Mesenchymal stem cell (in vitro differentiated cells and primary cell): ENCODE data around the gene DNAJB14.

Experiments used
- DNase-seq: peaks from one replicate; pipeline ENCODE4 v3.0.0-alpha.2; 2013
- H2AFZ ChIP-seq: one replicate; pipeline ENCODE4 v1.6.1; 2013; ENCODE audit warnings: low read depth, mild to moderate bottlenecking, control low read depth, inconsistent platforms, low read length, moderate library complexity
- H2AK5ac ChIP-seq: 2 replicates; pipeline ENCODE4 v1.6.1; 2013; ENCODE audit warnings: low read length, moderate library complexity, mild to moderate bottlenecking, inconsistent platforms; ENCODE audit not compliant: severe bottlenecking
- H2BK120ac ChIP-seq: one replicate; pipeline ENCODE4 v1.6.1; 2013; ENCODE audit warnings: low read depth, mild to moderate bottlenecking, inconsistent platforms, low read length, moderate library complexity
- H2BK12ac ChIP-seq, 2 experiments: one replicate each; pipeline ENCODE4 v1.6.1; 2013; ENCODE audit warnings: inconsistent platforms in 2 of 2, low read length in 2 of 2, mild to moderate bottlenecking in 2 of 2, moderate library complexity in 2 of 2, control low read depth in 1 of 2
- H2BK15ac ChIP-seq: one replicate; pipeline ENCODE4 v1.6.1; 2013; ENCODE audit warnings: mild to moderate bottlenecking, low read depth, inconsistent platforms; ENCODE audit not compliant: poor library complexity, severe bottlenecking
- H2BK5ac ChIP-seq: 2 replicates; pipeline ENCODE4 v1.6.1; 2013; ENCODE audit warnings: low read depth, mild to moderate bottlenecking, low read length, control low read depth, inconsistent platforms; ENCODE audit not compliant: poor library complexity, severe bottlenecking
- H3K14ac ChIP-seq, 2 experiments: one replicate each; pipeline ENCODE4 v1.6.1; 2013; ENCODE audit warnings: inconsistent platforms in 2 of 2, low read length in 2 of 2, control low read depth in 1 of 2, mild to moderate bottlenecking in 1 of 2, moderate library complexity in 1 of 2
- H3K18ac ChIP-seq, 2 experiments: one replicate each; pipeline ENCODE4 v1.6.1; 2013; ENCODE audit warnings: inconsistent platforms in 2 of 2, low read length in 2 of 2, control low read depth in 1 of 2, low read depth in 1 of 2, mild to moderate bottlenecking in 1 of 2
- H3K23ac ChIP-seq, 2 experiments: one replicate each; pipeline ENCODE4 v1.6.1; 2013; ENCODE audit warnings: inconsistent platforms in 2 of 2, low read length in 2 of 2, mild to moderate bottlenecking in 2 of 2, moderate library complexity in 2 of 2, control low read depth in 1 of 2
- H3K27ac ChIP-seq: 2 replicates; pipeline ENCODE4 v1.5.1; 2013; ENCODE audit warnings: mild to moderate bottlenecking, moderate library complexity, low read length, control low read depth, inconsistent platforms; ENCODE audit not compliant: poor library complexity, severe bottlenecking
- H3K27me3 ChIP-seq, 2 experiments: 2 replicates each; pipeline versions ENCODE4 v1.6.1 to v1.7.0; 2013; ENCODE audit warnings: low read length in 2 of 2, mild to moderate bottlenecking in 2 of 2, moderate library complexity in 2 of 2, control low read depth in 1 of 2, inconsistent platforms in 1 of 2; ENCODE audit not compliant: control insufficient read depth in 1 of 2, insufficient read depth in 1 of 2
- H3K36me3 ChIP-seq, 2 experiments: 2 replicates each; pipeline versions ENCODE4 v1.6.1 to v1.7.0; 2013; ENCODE audit warnings: low read length in 2 of 2, control low read depth in 1 of 2, inconsistent platforms in 1 of 2, low read depth in 1 of 2, mild to moderate bottlenecking in 1 of 2; ENCODE audit not compliant: insufficient read depth in 2 of 2, control insufficient read depth in 1 of 2
- H3K4ac ChIP-seq, 2 experiments: one replicate each; pipeline ENCODE4 v1.6.1; 2013; ENCODE audit warnings: inconsistent platforms in 2 of 2, low read length in 2 of 2, mild to moderate bottlenecking in 2 of 2, moderate library complexity in 2 of 2, control low read depth in 1 of 2, low read depth in 1 of 2
- H3K4me1 ChIP-seq: 2 replicates; pipeline ENCODE4 v1.6.1; 2013; ENCODE audit warnings: low read depth, low read length, control low read depth; ENCODE audit not compliant: control insufficient read depth, insufficient read depth
- H3K4me2 ChIP-seq: 2 replicates; pipeline ENCODE4 v1.6.1; 2013; ENCODE audit warnings: low read length, mild to moderate bottlenecking, inconsistent platforms; ENCODE audit not compliant: poor library complexity, severe bottlenecking
- H3K4me3 ChIP-seq, 2 experiments: 2 replicates each; pipeline versions ENCODE4 v1.5.1 to v1.7.0; 2013; ENCODE audit warnings: low read length in 2 of 2, mild to moderate bottlenecking in 2 of 2, control low read depth in 1 of 2, low read depth in 1 of 2; ENCODE audit not compliant: insufficient read depth in 1 of 2
- H3K79me1 ChIP-seq: replicated peaks from 2 replicates; pipeline ENCODE4 v1.6.1; 2013; ENCODE audit warnings: mild to moderate bottlenecking, control low read depth, low read length, inconsistent platforms; ENCODE audit not compliant: poor library complexity, severe bottlenecking
- H3K9ac ChIP-seq: 2 replicates; pipeline ENCODE4 v1.7.0; 2013; ENCODE audit warnings: mild to moderate bottlenecking, low read length, moderate library complexity
- H3K9me3 ChIP-seq: 2 replicates; pipeline ENCODE4 v1.7.0; 2013; ENCODE audit warnings: mild to moderate bottlenecking, low read length; ENCODE audit not compliant: control insufficient read depth
- H4K8ac ChIP-seq: one replicate; pipeline ENCODE4 v1.6.1; 2013; ENCODE audit warnings: inconsistent platforms, mild to moderate bottlenecking, low read length, moderate library complexity
- H4K91ac ChIP-seq: one replicate; pipeline ENCODE4 v1.6.1; 2013; ENCODE audit warnings: mild to moderate bottlenecking, low read length, inconsistent platforms
- WGBS: methylation state at CpG from one replicate; pipeline ENCODE4 v1.1.7; 2013; ENCODE audit warnings: mixed read lengths; 5-methylcytosine and 5-hydroxymethylcytosine counted together

Gene DNAJB14

DNA sequence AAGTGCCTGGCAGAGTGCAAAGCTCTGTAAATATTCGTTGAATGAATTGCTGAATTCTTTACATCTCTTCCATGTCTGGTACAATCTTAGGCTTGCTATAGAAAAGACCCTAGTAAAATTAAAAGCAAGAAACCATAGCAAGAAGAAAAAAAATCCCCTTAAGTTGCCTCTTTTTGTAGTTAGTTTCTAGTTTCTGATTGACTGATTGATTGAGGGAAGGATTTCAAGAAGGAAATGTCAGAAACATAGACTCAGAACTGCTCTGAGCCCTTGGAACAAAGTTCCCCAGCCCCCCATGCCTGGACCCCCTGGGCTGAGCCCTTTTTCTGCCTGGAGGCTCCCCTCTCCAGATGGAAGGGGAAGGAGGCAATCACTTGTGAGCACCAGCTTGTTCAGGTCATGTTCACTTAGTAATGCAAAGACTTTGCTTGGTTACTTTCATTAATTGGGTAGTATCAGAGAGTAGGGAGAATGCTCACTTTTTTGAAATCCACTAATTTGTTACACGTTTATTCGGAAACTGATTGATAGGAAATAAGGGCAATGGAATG is 94.1 kb downstream of the DNAJB14 start:
- H2BK12ac ChIP-seq, result no peak overlapping the region
- no peak overlapping the region for H3K18ac ChIP-seq
- H3K79me1 ChIP-seq, result no peaks in the 10 kb centered on the region
- H3K23ac ChIP-seq, result no peak overlapping the region
- no peak overlapping the region for H2AK5ac ChIP-seq
- H3K27ac ChIP-seq, result no peak overlapping the region
- no peak overlapping the region for H2BK5ac ChIP-seq
- H3K27me3 ChIP-seq, result no peaks in the 10 kb centered on the region
- no peak overlapping the region for H4K91ac ChIP-seq
- H3K4me3 ChIP-seq, result no peak overlapping the region
- H3K36me3 ChIP-seq, result no peaks in the 10 kb centered on the region
- no peaks in the 10 kb centered on the region for H3K4me1 ChIP-seq
- H3K14ac ChIP-seq, result no peak overlapping the region
- H2BK15ac ChIP-seq, result no peak overlapping the region
- DNase-seq, result no peak
- no peak overlapping the region for H3K9ac ChIP-seq
- H2AFZ ChIP-seq, result no peak overlapping the region
- 89% methylated on average over 2 of the region's 3 CpGs for WGBS
- H3K4me2 ChIP-seq, result no peak overlapping the region
- H4K8ac ChIP-seq, result no peak overlapping the region
- no peak overlapping the region for H2BK120ac ChIP-seq
- no peaks in the 10 kb centered on the region for H3K9me3 ChIP-seq
- H3K4ac ChIP-seq, result no peak overlapping the region

DNA sequence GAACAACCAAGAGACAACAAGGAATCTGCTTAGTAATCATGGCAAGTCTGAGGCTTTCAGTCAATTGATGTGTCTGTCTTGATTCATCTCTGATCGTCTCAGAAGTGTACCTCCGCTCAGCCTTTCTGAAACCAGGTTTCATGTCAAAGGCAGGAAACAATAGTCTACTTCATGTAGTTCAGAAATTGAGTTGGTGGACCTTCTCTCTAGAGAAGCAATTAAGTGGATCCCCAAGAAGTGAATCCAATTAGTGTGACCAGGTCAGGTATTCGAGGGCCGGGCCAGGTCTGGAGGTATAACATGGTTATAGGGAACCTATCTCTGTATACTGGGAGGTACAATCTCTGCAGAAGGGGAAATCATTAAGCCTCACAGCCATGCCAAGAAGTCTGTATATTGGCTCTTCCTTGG is 97.8 kb downstream of the DNAJB14 start:
- Histone ChIP-seq H3K79me1 (no peaks in the 10 kb centered on the region), H3K4me2 (no peak overlapping the region), H2BK5ac (no peak overlapping the region), H2AK5ac (no peak overlapping the region), H3K4me1 (no peaks in the 10 kb centered on the region), H3K27me3 (no peaks in the 10 kb centered on the region), H2BK15ac (no peak overlapping the region), H4K91ac (no peak overlapping the region), H3K27ac (no peak overlapping the region), H3K23ac (no peak overlapping the region), H3K4ac (no peak overlapping the region), H2BK120ac (no peak overlapping the region), H3K18ac (no peak overlapping the region), H2BK12ac (no peak overlapping the region), H3K9me3 (no peaks in the 10 kb centered on the region), H3K4me3 (no peak overlapping the region), H4K8ac (no peak overlapping the region), H2AFZ (no peak overlapping the region), H3K9ac (no peak overlapping the region), H3K36me3 (no peaks in the 10 kb centered on the region), H3K14ac (no peak overlapping the region)
- no peak for DNase-seq
- over 99% methylated on average over 4 of the region's 4 CpGs for WGBS

DNA sequence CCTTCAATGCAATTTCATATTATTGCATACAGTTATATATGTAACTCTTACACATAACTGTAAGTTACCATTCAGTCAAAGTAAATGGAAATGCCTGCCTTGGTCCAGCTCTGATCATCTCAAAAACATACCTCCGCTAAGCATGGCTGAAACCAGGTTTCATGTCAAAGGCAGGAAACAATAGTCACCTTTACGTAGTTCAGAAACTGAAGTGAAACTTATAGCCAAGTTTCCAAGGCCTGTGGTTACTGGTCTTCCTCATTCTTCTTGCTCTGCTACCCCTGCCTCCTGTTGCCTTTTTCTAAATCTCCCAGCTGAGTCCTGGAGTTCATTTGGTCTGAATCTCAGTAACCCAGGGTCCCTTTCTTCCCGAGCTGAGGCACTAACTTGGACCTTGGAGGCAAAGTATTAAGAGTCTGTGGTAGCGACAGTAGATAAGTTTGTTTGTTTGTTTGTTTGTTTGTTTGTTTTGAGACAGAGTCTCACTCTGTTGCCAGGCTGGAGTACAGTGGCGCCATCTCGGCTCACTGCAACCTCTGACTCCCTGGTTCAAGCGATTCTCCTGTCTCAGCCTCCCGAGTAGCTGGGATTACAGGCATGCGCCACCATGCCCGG is 98.9 kb downstream of the DNAJB14 start:
- DNase-seq, result no peak
- no peak overlapping the region for H3K4ac ChIP-seq
- no peak overlapping the region for H3K4me3 ChIP-seq
- H4K91ac ChIP-seq, result no peak overlapping the region
- no peak overlapping the region for H2BK12ac ChIP-seq
- H2AFZ ChIP-seq, result no peak overlapping the region
- WGBS, result 88% methylated on average over 10 of the region's 10 CpGs
- no peak overlapping the region for H2BK120ac ChIP-seq
- no peak overlapping the region for H3K23ac ChIP-seq
- H2BK15ac ChIP-seq, result no peak overlapping the region
- no peaks in the 10 kb centered on the region for H3K4me1 ChIP-seq
- H3K9me3 ChIP-seq, result no peaks in the 10 kb centered on the region
- H3K36me3 ChIP-seq, result no peaks in the 10 kb centered on the region
- no peak overlapping the region for H3K9ac ChIP-seq
- H3K79me1 ChIP-seq, result no peaks in the 10 kb centered on the region
- no peak overlapping the region for H3K27ac ChIP-seq
- H4K8ac ChIP-seq, result no peak overlapping the region
- H3K27me3 ChIP-seq, result no peaks in the 10 kb centered on the region
- H3K4me2 ChIP-seq, result no peak overlapping the region
- no peak overlapping the region for H2BK5ac ChIP-seq
- H3K18ac ChIP-seq, result no peak overlapping the region
- no peak overlapping the region for H3K14ac ChIP-seq
- H2AK5ac ChIP-seq, result no peak overlapping the region

DNA sequence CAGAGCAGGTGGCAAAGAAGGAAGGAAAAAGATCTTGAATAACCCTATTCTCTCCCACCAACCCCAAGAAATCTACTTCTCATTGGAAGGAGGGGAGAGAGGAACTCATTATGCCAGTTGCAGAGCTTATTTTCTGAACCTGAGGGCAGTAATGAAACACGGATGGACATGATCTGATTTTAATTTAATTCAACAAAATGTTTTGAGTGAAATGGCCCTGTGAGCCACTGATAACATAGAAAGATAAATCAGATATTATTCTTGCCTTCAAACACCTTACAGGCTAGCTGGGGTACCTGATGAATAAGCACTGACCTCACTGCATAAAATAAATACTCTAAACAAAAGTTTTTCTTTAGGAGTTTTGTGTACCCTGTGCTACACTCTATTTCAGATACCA is 99.5 kb downstream of the DNAJB14 start:
- no peak overlapping the region for H2AK5ac ChIP-seq
- no peak overlapping the region for H2BK5ac ChIP-seq
- DNase-seq, result no peak
- H3K9ac ChIP-seq, result no peak overlapping the region
- no peaks in the 10 kb centered on the region for H3K79me1 ChIP-seq
- H2BK15ac ChIP-seq, result no peak overlapping the region
- no peaks in the 10 kb centered on the region for H3K27me3 ChIP-seq
- no peak overlapping the region for H3K18ac ChIP-seq
- H3K27ac ChIP-seq, result no peak overlapping the region
- H3K4me2 ChIP-seq, result no peak overlapping the region
- no peaks in the 10 kb centered on the region for H3K9me3 ChIP-seq
- H3K36me3 ChIP-seq, result no peaks in the 10 kb centered on the region
- no peak overlapping the region for H3K4me3 ChIP-seq
- no peak overlapping the region for H2AFZ ChIP-seq
- no peak overlapping the region for H4K91ac ChIP-seq
- no peak overlapping the region for H4K8ac ChIP-seq
- WGBS, result no CpG with 5 or more reads among the region's 1 CpG
- H3K4ac ChIP-seq, result no peak overlapping the region
- H3K4me1 ChIP-seq, result no peaks in the 10 kb centered on the region
- H2BK120ac ChIP-seq, result no peak overlapping the region
- no peak overlapping the region for H2BK12ac ChIP-seq
- no peak overlapping the region for H3K23ac ChIP-seq
- H3K14ac ChIP-seq, result no peak overlapping the region
